Activated effector memory CD4-positive, alpha-beta T cell treated with anti-CD3 and anti-CD28 coated beads, Interleukin-2, amount 50 U/mL, for 16 hours (primary cell): ENCODE measurements around the gene BEND5.

Source experiments
- DNase-seq: peaks from one replicate; pipeline ENCODE4 v3.0.0-alpha.2; 2020

BEND5 gene

DNA sequence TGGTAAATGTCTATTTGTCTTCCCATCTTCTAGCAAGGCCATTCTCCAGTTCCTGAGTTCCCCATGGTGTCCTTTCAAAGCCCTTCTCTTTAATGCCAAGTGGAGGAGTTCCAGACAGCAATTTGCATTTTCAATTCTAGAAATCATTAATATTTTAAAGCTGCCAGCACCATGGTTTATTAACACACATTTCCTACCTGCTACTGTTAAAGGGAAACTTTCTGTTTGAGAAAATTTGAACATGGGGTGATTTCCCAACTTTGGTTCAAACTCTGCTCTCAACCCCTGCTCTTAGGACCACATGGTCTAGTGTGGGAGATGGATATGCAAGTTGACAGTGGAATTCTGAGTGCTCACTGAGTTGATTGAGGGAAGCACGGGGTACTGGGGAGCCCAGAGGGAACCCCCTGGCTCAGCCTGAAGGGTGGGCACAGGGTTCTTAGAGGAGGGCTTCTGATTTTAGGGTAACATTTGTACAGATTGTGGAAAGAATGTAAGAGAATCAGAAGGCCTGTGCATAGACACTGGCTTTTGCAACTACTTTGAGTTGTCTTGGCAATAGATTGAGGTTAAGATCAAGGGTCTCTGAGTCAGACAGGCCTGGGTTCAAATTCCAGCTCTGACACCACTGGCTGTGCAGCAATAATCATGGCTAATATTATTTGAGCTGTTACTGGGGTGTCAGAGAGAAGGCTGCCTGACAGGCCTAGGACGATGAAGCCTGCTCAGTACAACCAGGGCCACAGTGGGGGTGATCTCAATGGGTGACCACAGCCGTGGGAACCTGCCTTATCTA, 97.8 kb downstream of the BEND5 start:
- DNase-seq = no peak
